Umbilical cord (tissue), 2 donors: Measurements from ENCODE around the gene TMEM245. TPM values are rescaled to one million over a fixed set of nuclear protein-coding genes. Genes with fewer than 3 reads are reported as not detected.
"Not testable (repeated sequence)": the region's sequence is repeated elsewhere in the genome, so short reads cannot be mapped to it uniquely, and the experiment has no call there.

Source experiments
- DNase-seq: peaks from one replicate; pipeline ENCODE4 v3.0.0-alpha.2; 2015; ENCODE audit warnings: low spot score
- total RNA-seq: library from RNA; depleted of rRNA; stranded (reverse); fragments of >200 nt; gene quantifications from one replicate; pipeline ENCODE4 v1.2.3, GENCODE V29; 2014; ENCODE audit warnings: low replicate concordance; ENCODE audit not compliant: insufficient read depth

The TMEM245 gene
- total RNA-seq, 1 donor from 2014 or later = 75.4 TPM

GRCh38 chr9:109064963-109065702 lies 54.6 kb downstream of the TMEM245 start:
- DNase-seq = no peak

- peak; percentile 69 for DNase-seq
Measured at GRCh38 chr9:109063760-109064159, 56.0 kb downstream of the TMEM245 start.

- DNase-seq = no peak
Measured at GRCh38 chr9:109062543-109062942, 57.2 kb downstream of the TMEM245 start.

GRCh38 chr9:109060191-109060590 lies 59.6 kb downstream of the TMEM245 start:
- no peak for DNase-seq

- not testable (repeated sequence) for DNase-seq
Measured at GRCh38 chr9:109053121-109053520, 66.6 kb downstream of the TMEM245 start.

- no peak for DNase-seq
Measured at GRCh38 chr9:109052416-109052815, 67.3 kb downstream of the TMEM245 start.

- no peak for DNase-seq
Measured at GRCh38 chr9:109051733-109052132, 68.0 kb downstream of the TMEM245 start.

GRCh38 chr9:109050444-109050843 lies 69.3 kb downstream of the TMEM245 start:
- DNase-seq = no peak

- no peak for DNase-seq
Measured at GRCh38 chr9:109048822-109049221, 70.9 kb downstream of the TMEM245 start.

- no peak for DNase-seq
Measured at GRCh38 chr9:109047259-109047658, 72.5 kb downstream of the TMEM245 start.

- DNase-seq = no peak
Measured at GRCh38 chr9:109046346-109046745, 73.4 kb downstream of the TMEM245 start.

- no peak for DNase-seq
Measured at GRCh38 chr9:109043578-109043977, 76.2 kb downstream of the TMEM245 start.

GRCh38 chr9:109040571-109040970 lies 79.2 kb downstream of the TMEM245 start:
- no peak for DNase-seq

GRCh38 chr9:109039539-109039938 lies 80.2 kb downstream of the TMEM245 start:
- DNase-seq = no peak

- DNase-seq = peak; percentile 38
Measured at GRCh38 chr9:109037946-109038715, 81.6 kb downstream of the TMEM245 start.

GRCh38 chr9:109036744-109037680 lies 82.7 kb downstream of the TMEM245 start:
- no peak for DNase-seq

GRCh38 chr9:109035684-109036423 lies 83.9 kb downstream of the TMEM245 start:
- peak; percentile 77 for DNase-seq

GRCh38 chr9:109033941-109034700 lies 85.6 kb downstream of the TMEM245 start:
- no peak for DNase-seq

- no peak for DNase-seq
Measured at GRCh38 chr9:109031241-109031640, 88.5 kb downstream of the TMEM245 start.

GRCh38 chr9:109030426-109030825 lies 89.3 kb downstream of the TMEM245 start:
- no peak for DNase-seq
